PFSK-1 (cell line): ENCODE data around the gene DNTT.

ENCODE experiments used
- POLR2AphosphoS5 ChIP-seq: IDR thresholded peaks from 2 replicates; pipeline ENCODE4 v1.6.1; 2012; ENCODE audit warnings: low read depth, mild to moderate bottlenecking, control low read depth, low read length, moderate library complexity
- TF ChIP-seq, protein P1 (sequence below), 2 experiments: IDR thresholded peaks; 2 replicates each; pipeline versions ENCODE4 v1.6.1 to v1.8.0; 2011 to 2012; ENCODE audit warnings: low read depth in 2 of 2, low read length in 2 of 2, control low read depth in 1 of 2, inconsistent platforms in 1 of 2, mild to moderate bottlenecking in 1 of 2, moderate library complexity in 1 of 2; ENCODE audit not compliant: insufficient read depth in 1 of 2

DNA sequence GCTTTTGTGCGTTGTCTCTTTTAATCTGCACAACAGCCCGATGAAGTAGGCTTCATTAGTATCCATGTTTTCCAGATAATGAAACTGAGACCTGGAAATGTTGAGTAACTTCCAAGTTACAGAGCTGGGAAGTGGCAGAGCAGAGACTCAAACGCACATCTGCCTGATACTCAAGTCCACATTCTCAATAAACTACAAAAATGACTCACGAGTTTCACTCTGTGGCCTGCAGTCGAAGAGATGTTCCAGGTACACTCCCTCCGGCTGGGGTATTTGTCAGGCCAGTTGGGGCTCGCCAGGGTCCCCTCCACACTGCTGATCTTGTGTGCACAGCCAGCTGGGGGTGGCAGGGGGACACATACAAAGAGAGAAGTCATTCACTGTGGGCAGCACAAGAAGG, 72.2 kb downstream of the DNTT start:
- TF ChIP-seq, protein P1, sequence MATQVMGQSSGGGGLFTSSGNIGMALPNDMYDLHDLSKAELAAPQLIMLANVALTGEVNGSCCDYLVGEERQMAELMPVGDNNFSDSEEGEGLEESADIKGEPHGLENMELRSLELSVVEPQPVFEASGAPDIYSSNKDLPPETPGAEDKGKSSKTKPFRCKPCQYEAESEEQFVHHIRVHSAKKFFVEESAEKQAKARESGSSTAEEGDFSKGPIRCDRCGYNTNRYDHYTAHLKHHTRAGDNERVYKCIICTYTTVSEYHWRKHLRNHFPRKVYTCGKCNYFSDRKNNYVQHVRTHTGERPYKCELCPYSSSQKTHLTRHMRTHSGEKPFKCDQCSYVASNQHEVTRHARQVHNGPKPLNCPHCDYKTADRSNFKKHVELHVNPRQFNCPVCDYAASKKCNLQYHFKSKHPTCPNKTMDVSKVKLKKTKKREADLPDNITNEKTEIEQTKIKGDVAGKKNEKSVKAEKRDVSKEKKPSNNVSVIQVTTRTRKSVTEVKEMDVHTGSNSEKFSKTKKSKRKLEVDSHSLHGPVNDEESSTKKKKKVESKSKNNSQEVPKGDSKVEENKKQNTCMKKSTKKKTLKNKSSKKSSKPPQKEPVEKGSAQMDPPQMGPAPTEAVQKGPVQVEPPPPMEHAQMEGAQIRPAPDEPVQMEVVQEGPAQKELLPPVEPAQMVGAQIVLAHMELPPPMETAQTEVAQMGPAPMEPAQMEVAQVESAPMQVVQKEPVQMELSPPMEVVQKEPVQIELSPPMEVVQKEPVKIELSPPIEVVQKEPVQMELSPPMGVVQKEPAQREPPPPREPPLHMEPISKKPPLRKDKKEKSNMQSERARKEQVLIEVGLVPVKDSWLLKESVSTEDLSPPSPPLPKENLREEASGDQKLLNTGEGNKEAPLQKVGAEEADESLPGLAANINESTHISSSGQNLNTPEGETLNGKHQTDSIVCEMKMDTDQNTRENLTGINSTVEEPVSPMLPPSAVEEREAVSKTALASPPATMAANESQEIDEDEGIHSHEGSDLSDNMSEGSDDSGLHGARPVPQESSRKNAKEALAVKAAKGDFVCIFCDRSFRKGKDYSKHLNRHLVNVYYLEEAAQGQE (IDR thresholded peaks at IDR 0.05; ENCODE audit: insufficient read depth in 1 of 2, low read depth in 2 of 2, low read length in 2 of 2) = no peak
- TF ChIP-seq POLR2AphosphoS5 = no peak
